CD4-positive, alpha-beta T cell (primary cell): ENCODE results near the gene COL3A1. TPM values are rescaled to one million over a fixed set of nuclear protein-coding genes. Genes with fewer than 3 reads are reported as not detected.

ENCODE experiments used
- ATAC-seq: fragments of 200-7000 bp; cut with Tn5 transposase; one replicate; pipeline ENCODE4 v1.10.0; 2022; ENCODE audit warnings: mild to moderate bottlenecking; ENCODE audit not compliant: poor library complexity
- CTCF ChIA-PET: fragments of 350-600 bp; sonication (Branson Sonifier 250); formaldehyde crosslinking; loops from one replicate; lab custom pipeline; 2021; ENCODE audit warnings: antibody characterized with exemption, inconsistent platforms; lab: Charles Lee
- POLR2A ChIA-PET: fragments of 350-600 bp; sonication (Branson Sonifier 250); formaldehyde crosslinking; loops from one replicate; lab custom pipeline; 2021; ENCODE audit warnings: antibody characterized with exemption, inconsistent platforms; lab: Charles Lee
- DNase-seq, 14 experiments: peaks; one replicate each; pipeline ENCODE4 v3.0.0-alpha.2; 2013 to 2020; ENCODE audit warnings: mixed read lengths in 2 of 14
- H3K27ac ChIP-seq, 2 donors: one replicate each; pipeline versions ENCODE4 v1.5.1 to v1.7.0; 2013; ENCODE audit warnings: low read length in 2 of 2, low read depth in 1 of 2, mild to moderate bottlenecking in 1 of 2
- H3K27me3 ChIP-seq, 2 experiments: 1 replicate in 1 of 2; 2 replicates in 1 of 2; pipeline versions ENCODE4 v1.6.1 to v1.7.0; 2013; ENCODE audit warnings: low read length in 2 of 2, control low read depth in 1 of 2, mild to moderate bottlenecking in 1 of 2, moderate library complexity in 1 of 2; ENCODE audit not compliant: insufficient read depth in 2 of 2, control insufficient read depth in 1 of 2
- H3K36me3 ChIP-seq: one replicate; pipeline ENCODE4 v1.6.1; 2013; ENCODE audit warnings: low read length, control low read depth; ENCODE audit not compliant: insufficient read depth
- H3K4me1 ChIP-seq: one replicate; pipeline ENCODE4 v1.6.1; 2013; ENCODE audit warnings: low read length, control low read depth; ENCODE audit not compliant: insufficient read depth
- H3K4me3 ChIP-seq: one replicate; pipeline ENCODE4 v1.5.1; 2013; ENCODE audit warnings: mild to moderate bottlenecking, low read length, moderate library complexity
- H3K9me3 ChIP-seq, 2 experiments: 1 replicate in 1 of 2; 2 replicates in 1 of 2; pipeline versions ENCODE4 v1.6.1 to v1.7.0; 2013; ENCODE audit warnings: low read length in 2 of 2, mild to moderate bottlenecking in 2 of 2, control low read depth in 1 of 2, moderate library complexity in 1 of 2; ENCODE audit not compliant: control insufficient read depth in 1 of 2, insufficient read depth in 1 of 2
- H3K27ac Mint-ChIP-seq: one replicate; pipeline ENCODE4 v1.8.0; 2020; ENCODE audit warnings: mixed read lengths
- H3K27me3 Mint-ChIP-seq: one replicate; pipeline ENCODE4 v1.8.0; 2021; ENCODE audit warnings: mixed read lengths
- H3K36me3 Mint-ChIP-seq: one replicate; pipeline ENCODE4 v1.8.0; 2021; ENCODE audit warnings: low read depth, mixed read lengths
- H3K4me1 Mint-ChIP-seq: one replicate; pipeline ENCODE4 v1.8.0; 2021; ENCODE audit warnings: low read depth, mixed read lengths
- H3K4me3 Mint-ChIP-seq: one replicate; pipeline ENCODE4 v1.8.0; 2020; ENCODE audit warnings: mild to moderate bottlenecking, mixed read lengths
- H3K9me3 Mint-ChIP-seq: one replicate; pipeline ENCODE4 v1.8.0; 2020; ENCODE audit warnings: mixed read lengths
- CTCF ChIP-seq: fragments of 200-600 bp; IDR thresholded peaks from one replicate; pipeline ENCODE4 v1.8.0; 2022; ENCODE audit warnings: antibody characterized with exemption, mild to moderate bottlenecking
- intact Hi-C, 2 experiments: fragments of 100-400 bp; cut with DNase I in 1 of 2; cut with micrococcal nuclease in 1 of 2; formaldehyde crosslinking; loops; one replicate each; pipeline versions ENCODE4 v1.15.1 to v1.9.0; 2023 to 2025; cut with DNase I, micrococcal nuclease
- total RNA-seq, 174 experiments: library from RNA in 2 of 174; stranded (reverse) in 2 of 174; gene quantifications; one replicate each; pipeline ENCODE4 v1.2.3 and lab custom pipeline; 2021 to 2026

The COL3A1 gene
- total RNA-seq, 2 experiments from 2014 or later = not detected

GRCh38 chr2:188964976-188965546 is 9.1 kb upstream of the COL3A1 start:
- no peaks in the 10 kb centered on the region for H3K36me3 ChIP-seq

GRCh38 chr2:188965563-188965962 is 8.6 kb upstream of the COL3A1 start:
- POLR2A ChIA-PET = no interaction called here
- CTCF ChIA-PET = no interaction called here

More at GRCh38 chr2:188964976-188965546, 9.1 kb upstream of the COL3A1 start:
- ATAC-seq (no peak), DNase-seq (no peak)
- Mint-ChIP-seq H3K36me3 (no peaks in the 10 kb centered on the region), H3K4me1 (no peaks in the 10 kb centered on the region), H3K27me3 (peaks cover 5% of the 10 kb centered on the region), H3K27ac (no peak overlapping the region), H3K9me3 (no peaks in the 10 kb centered on the region), H3K4me3 (no peak overlapping the region)
- Histone ChIP-seq H3K4me3 (no peak overlapping the region), H3K27me3 (no peaks in the 10 kb centered on the region), H3K9me3 (no peaks in the 10 kb centered on the region), H3K4me1 (no peaks in the 10 kb centered on the region), H3K27ac (no peak overlapping the region)
- ChIA-PET POLR2A (no interaction called here), CTCF (no interaction called here)
- intact Hi-C loops = no loop called here
- TF ChIP-seq CTCF = no peak

GRCh38 chr2:188966079-188966571 is 8.0 kb upstream of the COL3A1 start:
- POLR2A ChIA-PET = no interaction called here
- ATAC-seq (no peak), DNase-seq (no peak)
- Histone ChIP-seq H3K4me3 (no peak overlapping the region), H3K27ac (no peak overlapping the region), H3K36me3 (no peaks in the 10 kb centered on the region), H3K27me3 (no peaks in the 10 kb centered on the region), H3K9me3 (no peaks in the 10 kb centered on the region), H3K4me1 (no peaks in the 10 kb centered on the region)
- H3K27me3 Mint-ChIP-seq = peaks cover 5% of the 10 kb centered on the region
- H3K9me3 Mint-ChIP-seq = no peaks in the 10 kb centered on the region
- H3K4me1 Mint-ChIP-seq = no peaks in the 10 kb centered on the region
- TF ChIP-seq CTCF = no peak
- no peak overlapping the region for H3K4me3 Mint-ChIP-seq
- CTCF ChIA-PET = no interaction called here
- intact Hi-C loops = no loop called here
- no peaks in the 10 kb centered on the region for H3K36me3 Mint-ChIP-seq
- H3K27ac Mint-ChIP-seq = no peak overlapping the region

More at GRCh38 chr2:188965563-188965962, 8.6 kb upstream of the COL3A1 start:
- Histone ChIP-seq H3K27me3 (no peaks in the 10 kb centered on the region), H3K4me3 (no peak overlapping the region), H3K36me3 (no peaks in the 10 kb centered on the region), H3K4me1 (no peaks in the 10 kb centered on the region), H3K9me3 (no peaks in the 10 kb centered on the region), H3K27ac (no peak overlapping the region)
- no peaks in the 10 kb centered on the region for H3K4me1 Mint-ChIP-seq
- no peak for TF ChIP-seq CTCF
- H3K4me3 Mint-ChIP-seq = no peak overlapping the region
- H3K27me3 Mint-ChIP-seq = peaks cover 5% of the 10 kb centered on the region
- no peaks in the 10 kb centered on the region for H3K36me3 Mint-ChIP-seq
- ATAC-seq = no peak
- H3K27ac Mint-ChIP-seq = no peak overlapping the region
- no peak for DNase-seq
- H3K9me3 Mint-ChIP-seq = no peaks in the 10 kb centered on the region
- intact Hi-C loops = no loop called here
